GM12872 (cell line): ENCODE data around the gene WDFY4.

Source experiments
- TF ChIP-seq, protein P1 (sequence below): IDR thresholded peaks from 3 replicates; pipeline ENCODE4 v1.5.1; 2011; ENCODE audit warnings: low read depth, mild to moderate bottlenecking, low read length, moderate library complexity; ENCODE audit not compliant: insufficient read depth

Gene WDFY4

DNA sequence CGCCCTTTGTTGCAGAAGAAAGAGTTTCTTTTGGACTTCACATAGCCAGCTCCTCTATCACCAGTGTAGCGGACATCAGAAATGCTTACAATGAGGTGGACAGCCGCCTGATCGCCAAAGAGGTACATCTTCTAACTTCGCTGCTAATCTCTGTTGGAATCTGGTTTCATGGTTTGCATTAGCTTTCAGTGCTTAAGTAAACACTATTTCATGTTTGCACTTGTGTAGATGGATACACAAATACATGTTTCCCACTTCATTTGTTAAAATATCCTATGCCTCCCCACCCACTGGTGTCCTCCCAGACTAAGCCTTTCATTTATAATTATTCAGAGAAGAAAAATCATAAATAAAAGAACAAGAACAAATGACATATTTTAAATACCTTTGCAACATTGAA, 103.9 kb downstream of the WDFY4 start:
- TF ChIP-seq, protein P1, sequence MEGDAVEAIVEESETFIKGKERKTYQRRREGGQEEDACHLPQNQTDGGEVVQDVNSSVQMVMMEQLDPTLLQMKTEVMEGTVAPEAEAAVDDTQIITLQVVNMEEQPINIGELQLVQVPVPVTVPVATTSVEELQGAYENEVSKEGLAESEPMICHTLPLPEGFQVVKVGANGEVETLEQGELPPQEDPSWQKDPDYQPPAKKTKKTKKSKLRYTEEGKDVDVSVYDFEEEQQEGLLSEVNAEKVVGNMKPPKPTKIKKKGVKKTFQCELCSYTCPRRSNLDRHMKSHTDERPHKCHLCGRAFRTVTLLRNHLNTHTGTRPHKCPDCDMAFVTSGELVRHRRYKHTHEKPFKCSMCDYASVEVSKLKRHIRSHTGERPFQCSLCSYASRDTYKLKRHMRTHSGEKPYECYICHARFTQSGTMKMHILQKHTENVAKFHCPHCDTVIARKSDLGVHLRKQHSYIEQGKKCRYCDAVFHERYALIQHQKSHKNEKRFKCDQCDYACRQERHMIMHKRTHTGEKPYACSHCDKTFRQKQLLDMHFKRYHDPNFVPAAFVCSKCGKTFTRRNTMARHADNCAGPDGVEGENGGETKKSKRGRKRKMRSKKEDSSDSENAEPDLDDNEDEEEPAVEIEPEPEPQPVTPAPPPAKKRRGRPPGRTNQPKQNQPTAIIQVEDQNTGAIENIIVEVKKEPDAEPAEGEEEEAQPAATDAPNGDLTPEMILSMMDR: no peak

DNA sequence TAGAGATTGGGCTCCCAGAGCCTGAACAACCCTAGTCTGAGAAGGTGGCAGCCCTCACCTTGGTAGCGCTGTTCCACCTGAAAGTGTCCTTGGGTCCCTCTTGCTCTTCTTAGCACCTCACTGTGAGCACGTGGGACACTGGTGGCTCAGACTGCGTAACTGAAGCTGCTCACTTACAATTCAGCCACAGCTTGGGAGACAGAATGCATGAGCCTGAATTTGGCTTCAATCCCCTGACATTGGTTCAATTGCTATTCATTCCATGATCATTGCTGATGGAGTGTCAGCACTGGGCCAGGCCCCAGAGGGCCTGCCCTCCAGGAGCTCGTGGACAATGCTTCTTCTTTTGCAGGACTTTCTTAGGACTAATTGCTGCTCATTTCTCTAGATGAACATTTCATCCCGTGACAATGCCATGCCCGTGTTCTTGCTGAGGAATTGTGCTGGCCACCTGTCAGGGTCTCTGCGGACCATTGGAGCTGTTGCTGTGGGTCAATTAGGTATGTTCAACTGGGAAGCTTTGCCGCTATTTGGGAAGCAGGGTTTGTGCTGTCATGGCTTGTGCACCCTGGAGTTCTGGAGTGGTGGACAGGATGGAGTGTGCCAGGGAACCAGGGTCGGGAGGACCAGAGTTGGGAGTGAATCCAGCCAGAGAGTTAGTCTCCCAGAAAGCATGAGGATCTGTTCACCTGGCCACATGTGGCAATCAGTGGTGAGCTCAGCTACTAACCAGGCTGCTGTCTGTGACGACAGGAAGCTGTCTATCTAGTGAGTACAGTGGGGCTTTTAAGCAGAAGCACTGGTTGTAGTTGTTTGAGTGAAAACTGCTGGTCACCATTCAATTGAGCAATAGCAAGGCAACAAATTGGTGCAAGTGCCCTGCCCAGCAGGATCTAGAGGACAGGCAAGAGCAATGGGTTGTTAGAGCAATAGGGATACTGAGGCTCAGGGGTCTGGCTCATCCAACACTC, 105.1 kb downstream of the WDFY4 start:
- TF ChIP-seq, protein P1: no peak

DNA sequence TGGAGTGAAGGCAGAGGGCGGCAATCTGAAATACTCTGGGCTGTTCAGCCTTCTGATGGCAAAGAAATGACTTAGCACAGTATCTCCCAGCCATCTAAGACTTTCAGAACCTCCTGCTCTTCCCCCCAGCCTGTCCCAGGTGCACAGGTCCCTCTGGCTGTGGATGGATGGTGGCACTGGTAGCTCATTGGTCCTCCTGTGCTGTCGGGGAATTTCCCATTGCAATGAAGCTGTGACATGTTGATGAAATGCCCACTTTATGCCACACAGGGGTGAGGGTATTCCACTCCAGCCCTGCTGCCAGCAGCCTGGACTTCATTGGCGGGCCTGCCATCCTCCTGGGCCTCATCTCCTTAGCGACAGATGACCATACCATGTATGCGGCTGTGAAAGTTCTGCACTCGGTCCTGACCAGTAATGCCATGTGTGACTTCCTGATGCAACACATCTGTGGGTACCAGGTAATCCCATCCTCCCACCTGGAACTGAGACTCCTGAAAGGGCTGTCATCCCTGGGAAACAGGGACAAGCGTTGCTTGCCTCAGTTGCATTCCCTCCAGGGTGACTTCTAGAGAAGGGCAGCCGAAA, 105.9 kb downstream of the WDFY4 start:
- TF ChIP-seq, protein P1: no peak

DNA sequence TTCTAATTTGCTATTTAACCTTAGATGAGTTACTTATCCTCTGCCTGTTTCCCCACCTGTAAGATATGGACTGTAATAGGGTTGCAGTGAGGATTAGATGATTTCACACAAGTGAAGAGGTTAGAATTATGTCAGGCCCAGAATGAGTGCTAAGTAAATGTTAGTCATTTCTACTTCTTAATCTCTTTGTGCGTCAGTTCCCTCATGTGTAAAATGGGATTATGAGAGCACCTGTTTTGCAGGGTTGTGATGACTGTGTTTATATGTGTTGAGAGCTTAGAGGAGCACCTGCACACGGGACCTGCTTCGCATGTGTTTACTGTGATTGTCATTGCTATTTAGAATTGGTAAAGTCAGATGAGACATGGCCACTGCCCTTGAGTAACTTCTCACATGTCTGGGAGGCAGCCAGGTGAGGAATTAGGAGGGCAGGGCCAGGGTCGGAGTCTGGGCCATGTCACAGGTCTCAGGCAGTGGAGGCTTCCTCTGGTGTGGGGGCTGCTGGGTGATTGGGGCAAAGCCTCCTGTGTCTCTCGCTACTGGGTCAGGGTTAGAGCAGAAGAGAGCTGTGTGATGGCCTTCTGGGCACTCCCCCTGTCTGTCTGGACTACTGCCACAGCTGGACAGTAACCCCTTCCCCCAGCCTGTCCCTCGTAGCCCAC, 106.7 kb downstream of the WDFY4 start:
- TF ChIP-seq, protein P1: no peak

DNA sequence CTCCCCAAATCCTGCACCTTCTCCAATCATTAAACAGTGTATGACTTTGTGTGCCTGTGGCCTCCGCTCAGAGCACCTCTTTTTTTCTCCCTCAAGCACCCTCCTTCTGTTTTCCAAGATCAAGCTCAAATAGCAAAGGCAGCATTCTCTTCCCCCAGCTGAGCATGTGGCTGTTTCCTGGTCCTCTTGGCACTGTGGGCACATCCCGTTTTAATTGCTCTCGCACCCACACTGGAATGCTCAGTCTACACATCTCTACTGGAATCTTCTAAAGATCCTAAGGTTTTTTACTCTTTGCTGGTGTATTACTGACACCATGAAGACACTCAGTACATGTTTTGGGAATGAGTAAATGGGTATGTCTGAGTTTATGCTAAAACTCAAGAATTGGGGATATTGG, 107.4 kb downstream of the WDFY4 start:
- TF ChIP-seq, protein P1: no peak

DNA sequence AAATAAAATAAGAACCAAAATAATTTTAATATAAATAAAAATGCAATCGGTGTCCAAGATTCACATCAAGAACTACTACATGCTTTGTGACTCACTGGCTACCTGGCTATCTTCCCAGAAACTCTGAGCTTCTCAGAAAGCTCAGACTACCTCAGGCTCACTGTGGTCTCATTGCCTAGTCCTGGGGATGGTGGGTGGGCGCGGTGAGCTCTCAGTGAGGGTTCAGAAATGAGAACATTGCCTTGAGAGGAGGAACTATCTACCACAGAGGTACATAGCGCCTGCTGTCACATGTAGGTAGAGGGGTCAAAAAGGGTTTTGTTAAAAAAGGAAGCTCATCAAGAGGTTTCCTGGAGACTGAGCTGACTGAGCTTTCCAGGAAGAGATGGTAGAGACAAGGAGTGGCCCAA, 108.0 kb downstream of the WDFY4 start:
- TF ChIP-seq, protein P1: no peak

DNA sequence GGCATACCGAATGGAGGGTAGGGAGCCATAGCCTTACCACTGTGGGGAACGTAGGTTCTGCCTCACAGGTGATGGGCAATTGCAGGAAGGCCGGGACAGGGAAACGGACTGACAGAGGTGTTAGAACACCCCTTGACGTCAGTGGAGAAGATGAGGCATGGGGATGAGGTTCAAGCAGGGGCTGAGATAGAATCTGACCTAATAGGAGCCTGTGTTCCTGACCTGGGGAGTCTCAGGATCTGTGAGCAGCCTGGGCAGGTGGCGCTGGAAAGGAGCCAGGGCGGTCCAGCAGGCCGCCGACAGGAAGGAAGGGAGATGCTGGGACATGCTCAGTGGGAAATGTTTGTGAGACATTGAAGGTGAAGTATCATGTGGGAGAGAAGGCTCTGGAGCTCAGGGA, 109.4 kb downstream of the WDFY4 start:
- TF ChIP-seq, protein P1: no peak
